Activated CD4-positive, alpha-beta T cell treated with anti-CD3 and anti-CD28 coated beads, Interleukin-2, amount 50 U/mL, for 1 hour (primary cell): ENCODE measurements around the gene DMGDH.

Source experiments
- DNase-seq: peaks from one replicate; pipeline ENCODE4 v3.0.0-alpha.2; 2020

Gene DMGDH

DNA sequence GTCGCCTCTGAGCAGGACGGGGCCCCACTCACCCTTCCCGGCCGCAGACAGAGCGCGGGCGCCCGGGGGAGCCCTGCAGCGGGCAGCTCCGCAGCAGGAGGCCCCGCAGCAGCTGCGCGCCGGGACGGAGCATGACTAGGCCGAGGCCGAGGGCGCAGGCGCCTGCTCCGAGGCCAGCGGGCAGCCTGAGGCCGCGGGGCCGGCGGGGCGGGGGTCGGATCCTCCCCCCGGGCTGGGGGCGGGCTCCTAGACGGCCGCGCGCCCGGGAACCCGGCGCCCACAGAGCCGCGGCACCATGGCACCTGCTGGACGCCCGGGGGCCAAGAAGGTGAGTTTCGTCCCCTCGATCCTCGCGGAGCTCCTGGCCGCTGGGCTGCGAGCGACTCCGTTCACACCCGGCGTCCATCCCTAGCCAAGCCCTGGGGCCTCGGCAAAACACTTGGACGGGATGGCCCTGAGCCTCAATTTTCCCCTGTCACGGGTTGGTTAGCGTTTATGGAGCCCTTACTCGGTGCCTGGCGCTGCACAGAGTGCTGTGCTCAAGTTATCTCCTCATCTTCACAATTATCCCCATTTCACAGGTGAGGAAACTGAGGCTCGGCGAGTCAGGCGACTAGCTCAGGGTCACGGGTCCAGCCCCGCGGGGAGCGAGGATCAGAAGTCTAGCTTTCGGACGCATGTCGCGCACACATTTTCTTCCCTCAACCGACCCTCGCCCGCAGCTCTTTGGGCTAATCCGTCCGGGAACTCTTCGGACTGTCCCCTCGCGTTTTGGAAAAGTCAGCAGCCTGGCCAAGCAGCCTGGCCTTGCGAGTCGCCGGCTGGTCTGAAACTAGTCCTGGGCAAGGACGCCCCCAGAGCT lies at the start of gene DMGDH, which contains the start of gene BHMT2:
DMGDH (minus strand) TSS at position 187 of the 862 bp plus-strand sequence; CDS start at position 133, 54 bp downstream.
BHMT2 (plus strand) TSS at position 280 of the 862 bp plus-strand sequence; CDS start at position 296, 16 bp downstream.
- no peak for DNase-seq

DNA sequence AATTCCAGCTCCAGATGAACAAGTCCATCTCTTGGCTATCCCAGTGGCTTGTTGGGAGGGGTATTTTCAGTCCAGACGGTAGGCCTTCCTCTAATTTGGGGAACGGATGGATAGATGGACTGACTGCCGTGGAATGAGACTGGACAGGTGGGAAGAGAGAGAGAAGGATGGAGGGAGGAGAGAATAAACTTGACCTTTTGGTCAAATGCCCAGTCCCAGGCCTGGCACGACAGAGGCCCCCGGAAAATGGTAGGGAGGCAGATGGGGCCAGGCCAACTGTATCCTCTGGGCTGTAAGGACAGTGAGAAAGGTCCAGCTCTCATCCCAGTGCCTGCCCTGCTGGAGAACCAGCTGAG lies 43.2 kb upstream of the DMGDH start:
- no peak for DNase-seq

DNA sequence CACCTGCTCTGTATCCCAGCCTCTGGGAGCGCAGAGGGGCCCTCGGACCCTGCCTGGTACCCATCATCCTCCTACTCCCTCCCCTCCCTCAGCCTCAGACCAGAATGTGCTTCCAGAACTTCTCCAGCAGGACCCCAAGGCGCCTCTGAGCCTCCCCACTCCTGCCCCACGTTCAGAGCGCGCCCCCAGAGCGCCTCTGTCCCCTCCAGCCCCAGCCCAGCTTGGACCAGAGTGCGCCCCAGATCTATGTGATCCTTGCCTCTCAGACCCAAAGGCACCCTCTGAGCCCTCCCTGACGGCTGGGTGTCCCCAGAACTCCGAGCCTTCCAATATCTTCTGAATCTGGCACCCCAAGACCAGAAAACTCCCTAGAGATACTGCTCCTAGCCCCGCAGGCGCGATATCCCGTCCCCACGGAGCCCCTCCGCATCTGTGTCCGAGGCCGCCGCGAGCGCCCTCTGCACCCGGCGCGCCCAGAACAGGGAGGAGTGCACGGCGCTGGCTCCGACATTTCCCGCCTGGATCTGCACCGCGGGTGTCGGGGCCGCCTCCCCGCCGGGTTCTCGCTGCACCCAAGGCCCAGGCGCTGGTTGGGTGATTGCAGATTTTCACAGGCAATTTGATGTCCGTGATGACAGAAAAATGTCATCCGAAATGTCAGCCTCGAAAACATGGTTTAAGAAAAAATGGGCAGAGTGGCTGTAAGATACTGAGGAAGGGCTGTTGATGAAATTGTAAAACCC lies 42.7 kb upstream of the DMGDH start:
- no peak for DNase-seq

DNA sequence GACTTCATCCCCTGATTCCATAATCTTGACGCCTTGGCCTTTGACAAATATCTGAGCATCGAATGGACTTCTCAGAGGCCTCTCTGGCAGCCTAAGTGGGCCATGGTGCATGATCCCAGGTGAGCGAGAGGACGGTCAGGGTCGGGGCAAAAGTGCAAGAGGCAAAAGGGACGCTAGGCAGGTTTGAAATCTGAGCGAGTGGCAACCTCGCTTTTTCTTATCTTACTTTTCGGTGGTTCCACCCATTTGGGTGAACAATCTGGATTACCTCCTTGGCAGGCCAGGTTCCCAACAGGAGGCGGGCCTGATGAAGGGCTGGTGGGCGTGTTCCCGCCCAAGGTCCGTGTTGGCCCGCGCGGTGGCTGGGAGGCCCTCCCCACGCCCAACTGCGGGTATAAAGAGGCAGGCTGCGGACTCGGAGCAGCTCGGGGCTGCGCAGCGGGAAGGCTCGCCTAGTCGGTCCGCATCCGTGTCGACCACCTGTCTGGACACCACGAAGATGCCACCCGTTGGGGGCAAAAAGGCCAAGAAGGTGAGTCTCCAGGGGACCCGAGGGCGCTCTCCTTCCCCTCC lies 42.0 kb upstream of the DMGDH start, which contains the start of gene BHMT:
BHMT (plus strand) TSS at position 423 of the 573 bp plus-strand sequence; CDS start at position 500, 77 bp downstream.
- no peak for DNase-seq

DNA sequence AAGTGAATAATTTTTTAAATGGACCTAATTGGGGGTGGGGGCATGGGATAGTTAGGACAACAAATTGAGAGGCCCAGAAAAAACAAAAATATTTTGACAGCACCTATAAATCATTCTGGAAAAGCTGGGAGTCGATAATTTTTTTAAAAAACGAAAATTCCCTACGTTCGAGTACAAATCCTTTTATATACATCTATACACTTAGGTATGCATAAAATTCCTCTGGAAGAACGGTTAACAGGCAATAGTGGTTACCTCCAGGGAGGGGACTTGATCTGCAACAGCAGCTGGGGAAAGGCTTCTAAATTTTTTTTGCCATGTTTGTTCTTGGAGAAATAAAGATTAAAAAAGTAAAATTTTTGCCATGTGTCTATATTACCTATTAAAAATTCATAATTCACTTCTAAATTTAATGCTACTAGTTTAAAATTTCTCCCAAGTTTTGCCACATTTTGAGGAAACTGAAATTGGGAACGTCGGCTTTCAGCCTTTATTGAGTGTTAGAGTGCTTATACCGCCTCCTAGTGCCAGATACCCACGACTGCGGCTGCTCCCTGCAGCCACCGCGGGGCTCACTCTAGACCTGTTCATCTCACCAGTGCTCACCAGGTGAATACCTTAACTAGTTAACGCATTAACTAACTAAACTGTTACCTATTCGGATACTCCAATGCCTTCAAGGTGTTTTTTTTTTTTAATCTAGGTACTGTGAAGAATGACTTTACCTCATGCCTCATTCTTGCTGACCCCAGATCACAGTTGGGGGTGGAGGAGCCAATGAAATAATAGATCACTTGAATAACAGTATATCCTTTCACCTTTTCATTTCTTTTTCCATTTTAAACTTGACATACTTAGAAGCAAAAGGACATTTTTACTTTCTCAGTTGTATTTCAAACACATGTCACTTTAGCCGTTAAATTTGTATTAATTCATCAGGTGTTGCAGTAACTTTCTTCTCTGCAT lies 40.3 kb upstream of the DMGDH start:
- DNase-seq: peak; percentile 30

DNA sequence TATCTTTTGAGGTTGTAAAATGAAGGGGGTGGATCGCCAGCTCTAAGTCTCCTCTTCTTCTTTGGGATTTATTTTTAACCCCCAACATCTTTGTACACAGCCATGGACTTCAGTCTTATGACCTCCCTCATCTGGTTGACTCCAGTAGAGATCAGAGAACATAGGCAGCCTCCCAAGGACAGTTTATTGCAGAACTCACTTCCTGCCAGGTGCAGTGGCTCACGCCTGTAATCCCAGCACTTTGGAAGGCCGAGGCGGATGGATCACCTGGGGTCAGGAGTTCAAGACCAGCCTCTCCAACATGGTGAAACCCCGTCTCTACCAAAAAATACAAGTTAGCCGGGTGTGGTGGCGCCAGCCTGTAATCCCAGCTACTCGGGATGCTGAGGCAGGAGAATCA lies 39.3 kb upstream of the DMGDH start:
- no peak for DNase-seq

DNA sequence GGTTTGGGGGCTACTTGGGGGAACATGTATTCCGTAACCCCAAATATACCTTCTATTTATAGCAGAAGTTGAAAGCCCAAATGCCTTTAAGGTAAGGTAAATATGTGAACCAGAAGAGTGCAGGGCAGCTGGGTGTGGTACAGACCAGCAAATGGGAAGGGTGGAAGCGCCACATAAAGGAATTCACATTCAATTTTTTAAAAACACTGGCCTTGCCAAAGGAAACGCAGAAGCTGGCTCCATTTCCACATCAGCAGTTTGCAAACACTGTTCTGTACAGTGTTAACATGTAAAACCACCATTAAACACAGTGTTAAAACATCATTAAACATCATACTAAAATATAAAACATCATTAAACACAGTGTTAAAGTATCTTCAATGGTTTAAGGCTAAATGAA lies 38.6 kb upstream of the DMGDH start:
- DNase-seq: no peak

DNA sequence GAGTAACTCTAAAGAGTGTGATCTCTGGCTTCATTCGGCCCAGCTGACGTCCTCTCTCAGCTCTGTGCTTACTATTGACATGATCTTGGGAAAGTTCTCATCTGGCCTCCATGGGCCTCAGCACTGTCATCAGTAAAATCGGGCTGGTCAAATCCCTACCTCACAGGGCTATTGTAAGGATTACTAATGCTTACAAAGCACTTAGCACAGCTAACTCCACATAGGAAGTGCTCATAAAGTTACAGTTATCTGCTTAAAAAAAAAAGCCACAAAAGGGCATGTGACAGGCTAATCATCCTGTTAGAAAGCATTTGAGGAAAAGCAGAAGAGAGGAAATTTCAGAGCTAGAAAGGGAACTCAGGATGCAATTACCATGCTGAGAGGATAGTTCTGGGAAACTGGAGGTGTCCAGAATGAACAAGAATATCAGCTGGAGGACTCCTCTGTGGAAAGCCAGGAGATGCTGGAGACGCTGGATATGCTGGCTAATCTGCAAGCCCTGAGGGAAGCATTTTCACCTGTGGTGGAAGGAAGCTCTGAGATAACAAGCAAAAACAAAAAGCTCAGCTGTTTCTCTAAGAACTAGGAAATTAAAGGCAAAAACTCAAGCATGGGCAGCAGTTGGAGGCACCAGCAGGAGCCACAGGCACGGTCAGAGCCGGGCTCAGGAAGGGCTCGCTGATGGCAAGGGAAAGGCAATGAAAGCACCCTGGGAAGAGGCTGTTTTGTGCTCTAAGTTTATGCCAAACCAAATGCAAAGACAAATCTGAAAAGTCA lies 37.7 kb upstream of the DMGDH start:
- DNase-seq: no peak

DNA sequence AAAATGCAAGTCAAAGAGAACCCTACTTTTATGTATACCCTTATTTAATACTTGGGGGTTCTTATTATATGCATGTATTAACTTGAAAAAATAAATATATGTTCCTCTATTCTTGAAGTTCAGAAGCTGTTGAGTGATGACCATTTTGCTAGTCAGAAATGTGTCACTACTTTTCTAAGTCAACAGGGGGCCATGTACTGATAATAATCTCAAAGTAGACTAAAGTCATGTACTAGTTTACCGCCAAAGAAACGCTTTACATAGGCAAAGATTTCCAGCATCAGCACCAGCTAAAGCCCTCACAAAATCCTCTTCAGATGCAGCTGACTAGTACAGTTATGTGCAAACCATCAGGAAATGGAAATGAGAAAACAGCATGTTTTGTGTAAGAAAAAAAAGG lies 36.4 kb upstream of the DMGDH start:
- DNase-seq: no peak

DNA sequence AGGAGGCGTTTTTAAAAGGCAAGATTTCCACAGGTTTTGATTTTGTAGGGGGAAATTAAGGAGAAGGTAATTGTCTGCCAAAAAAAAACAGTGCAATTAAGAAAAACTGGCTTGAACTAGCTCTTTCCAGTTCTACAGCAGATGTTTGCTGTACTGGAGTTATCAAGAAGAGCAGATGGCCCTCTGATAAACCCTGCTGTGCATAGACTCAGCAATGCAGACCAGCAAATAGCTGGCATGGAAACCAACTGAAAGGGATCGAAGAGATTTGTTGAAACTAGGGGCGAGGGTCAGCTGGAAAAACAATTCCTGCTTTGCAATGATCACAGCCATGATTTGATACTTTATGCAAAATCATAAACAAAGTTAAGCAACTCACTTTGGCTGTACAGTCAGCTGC lies 24.3 kb upstream of the DMGDH start:
- DNase-seq: no peak

DNA sequence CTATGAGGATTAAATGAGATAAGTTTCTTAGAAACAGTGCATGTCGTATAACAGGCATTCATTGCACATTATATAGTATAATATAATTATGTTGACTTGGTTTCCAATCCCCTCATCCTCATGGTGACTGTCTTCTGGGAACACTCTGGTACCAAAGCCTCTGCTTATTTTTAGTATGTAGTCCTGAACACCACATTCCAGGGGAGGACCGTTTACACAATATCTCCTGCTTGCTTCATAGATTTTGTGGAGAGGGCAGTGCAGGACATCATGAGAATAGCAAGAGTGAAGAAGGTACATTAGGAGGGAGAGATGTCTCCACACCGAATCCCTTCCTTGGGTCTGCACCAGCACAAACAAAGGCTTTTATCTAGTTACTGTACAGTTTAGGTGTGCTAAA lies 21.6 kb upstream of the DMGDH start:
- no peak for DNase-seq

DNA sequence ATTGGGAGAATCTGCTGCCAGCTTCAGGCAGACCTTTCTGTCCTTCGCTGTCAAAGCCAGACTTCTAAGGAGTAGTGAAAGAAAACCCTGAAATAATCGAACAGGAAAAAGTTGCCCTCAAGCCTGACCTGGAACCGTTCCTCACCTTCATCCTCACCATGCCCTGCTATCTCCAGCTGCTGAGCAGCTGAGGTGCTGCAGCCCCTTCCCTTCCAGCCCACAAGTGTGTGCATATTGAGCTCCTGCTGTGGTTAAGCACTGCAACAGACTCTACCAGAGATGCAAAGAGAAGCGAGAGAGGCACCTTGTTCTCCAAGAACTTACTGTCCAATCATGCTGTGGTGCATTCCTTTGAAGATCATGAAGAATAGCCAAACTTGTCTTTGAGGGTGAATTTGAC lies 19.0 kb upstream of the DMGDH start:
- DNase-seq: no peak

DNA sequence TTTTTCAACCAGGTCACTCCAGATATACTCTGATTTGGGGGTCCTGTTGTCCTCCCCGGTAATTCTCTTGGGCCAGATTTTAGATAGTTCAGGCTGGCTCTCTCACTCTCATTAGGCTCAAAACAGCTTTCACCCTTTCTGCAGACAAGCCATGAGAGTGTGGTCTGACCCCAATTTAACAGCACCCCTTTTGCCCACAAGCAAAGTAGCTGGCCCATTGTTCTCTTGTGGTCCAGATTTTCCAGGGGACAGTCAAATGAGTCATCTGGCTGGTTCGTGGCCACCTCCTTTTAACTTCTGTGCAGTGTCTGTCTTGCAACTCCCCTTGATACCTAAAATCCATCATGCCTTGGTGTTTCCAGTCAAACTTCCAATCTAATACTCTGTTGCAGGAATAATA lies 16.6 kb upstream of the DMGDH start:
- DNase-seq: no peak

DNA sequence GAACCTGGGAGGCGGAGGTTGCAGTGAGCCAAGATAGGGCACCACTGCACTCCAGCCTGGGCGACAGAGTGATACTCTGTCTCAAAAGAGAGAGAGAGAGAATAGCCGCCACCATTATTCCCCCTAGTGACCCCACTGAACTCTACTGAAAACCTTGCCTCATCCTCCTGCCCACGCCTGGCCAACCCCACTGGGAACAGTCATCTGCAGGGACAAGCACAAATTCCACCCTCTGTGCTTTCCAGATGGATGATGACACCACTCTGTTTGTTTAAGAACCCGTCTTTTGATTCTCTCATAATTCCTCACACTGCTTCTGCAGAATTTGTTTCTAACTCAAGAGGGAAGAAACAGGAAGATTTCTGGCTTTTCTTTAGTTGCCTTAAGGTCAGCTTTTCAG lies 12.3 kb upstream of the DMGDH start:
- DNase-seq: no peak

DNA sequence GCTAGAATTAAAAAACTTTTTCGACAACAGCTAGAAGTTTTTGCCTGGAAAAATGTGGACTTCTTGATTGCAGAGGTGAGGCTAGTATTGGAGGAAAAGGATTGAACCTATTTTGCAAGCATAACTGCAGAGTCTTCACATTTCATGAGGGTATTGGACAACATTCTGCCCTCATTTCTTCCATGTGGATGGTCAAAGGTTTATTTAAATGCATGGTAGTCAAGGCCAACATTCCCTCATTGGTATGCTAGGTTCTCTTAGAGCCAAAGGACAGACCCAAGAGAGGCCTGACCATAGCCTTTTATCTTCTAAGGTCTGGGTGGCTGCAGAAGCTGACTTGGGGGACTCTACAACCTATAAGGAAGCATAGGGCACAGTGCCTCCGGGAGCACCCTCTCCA lies 11.3 kb upstream of the DMGDH start:
- DNase-seq: no peak

DNA sequence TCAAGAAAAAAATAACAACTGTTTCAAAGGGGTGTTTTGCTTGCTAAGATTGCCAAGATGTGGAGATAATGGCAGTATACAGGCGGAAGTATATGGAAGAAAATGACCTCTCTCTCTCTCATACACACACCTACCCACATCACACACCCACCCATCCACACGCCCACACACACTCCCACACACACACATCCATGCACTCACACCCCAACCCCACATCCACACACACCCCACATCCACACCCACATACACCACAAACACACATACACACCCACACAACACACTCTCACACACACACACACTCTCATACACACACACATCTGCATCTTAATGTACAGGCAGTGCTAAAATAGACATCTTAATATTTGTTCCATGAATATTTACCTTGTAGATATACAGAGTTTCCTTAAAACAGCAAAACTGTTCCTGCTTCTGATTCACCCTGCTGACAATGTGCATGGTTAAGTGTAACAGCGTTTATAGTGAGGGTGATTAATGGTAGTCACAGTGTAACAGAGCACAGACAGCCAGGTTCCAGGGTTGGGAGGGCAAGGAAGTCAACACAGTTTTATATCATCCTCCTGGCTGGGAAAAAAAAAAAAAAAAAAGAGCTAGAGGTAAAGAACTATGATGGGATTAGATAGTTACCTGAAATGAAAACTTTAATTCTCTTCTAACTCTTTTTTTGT lies 8.3 kb upstream of the DMGDH start:
- no peak for DNase-seq

DNA sequence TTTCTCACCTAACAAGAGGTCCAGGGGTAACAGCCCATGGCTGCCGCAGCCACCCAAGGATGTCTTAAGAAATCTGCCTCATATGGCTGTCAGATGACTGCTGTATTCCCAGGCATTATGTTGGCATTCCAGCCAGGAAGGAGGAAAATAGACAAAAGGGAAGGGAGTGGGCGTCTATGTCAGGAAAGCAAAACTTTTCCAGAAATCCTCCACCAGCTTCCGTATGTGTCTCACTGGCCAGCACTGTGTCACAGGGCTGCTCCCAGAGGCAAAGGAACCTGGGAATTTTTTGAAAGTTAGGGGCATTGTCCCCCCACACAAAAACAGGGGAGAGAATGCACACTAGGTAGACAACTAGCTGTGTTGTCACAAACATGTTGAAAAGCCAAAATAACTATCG lies 7.3 kb upstream of the DMGDH start:
- no peak for DNase-seq

DNA sequence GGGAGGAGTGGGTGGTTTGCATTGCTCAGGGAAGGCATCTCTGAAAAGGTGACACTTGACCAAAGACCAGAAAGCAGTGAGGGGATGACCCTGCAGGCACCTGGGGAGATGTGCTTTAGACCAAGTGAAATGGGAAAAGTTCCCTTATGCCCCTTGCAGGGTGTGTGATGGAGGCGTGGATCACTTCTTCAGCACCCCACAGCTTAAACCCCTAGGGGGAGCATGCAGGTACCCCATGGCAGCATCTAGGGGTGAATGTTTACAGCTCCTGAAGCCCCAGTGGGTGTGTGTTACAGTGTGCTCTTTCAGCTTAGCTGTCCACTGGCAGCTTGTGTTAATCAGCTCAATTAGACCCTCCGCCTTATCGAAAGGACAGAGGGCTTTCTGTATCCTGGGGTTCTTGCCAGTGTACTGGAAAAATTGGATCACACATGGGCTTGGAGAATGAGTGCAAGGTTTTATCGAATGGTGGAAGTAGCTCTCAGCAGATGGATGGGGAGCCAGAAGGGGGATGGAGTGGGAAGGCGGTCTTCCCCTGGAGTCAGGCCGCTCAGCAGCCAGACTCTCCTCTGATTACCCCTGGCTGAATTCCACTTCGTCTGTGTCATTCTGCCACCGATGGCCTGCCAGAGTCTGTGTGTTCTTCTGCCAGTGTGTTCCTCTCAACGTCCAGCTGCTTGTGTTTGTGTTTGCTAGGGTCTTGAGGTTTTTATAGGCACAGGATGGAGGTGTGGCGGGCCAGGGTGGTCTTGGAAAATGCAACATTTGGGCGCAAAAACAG lies 6.4 kb upstream of the DMGDH start:
- no peak for DNase-seq

DNA sequence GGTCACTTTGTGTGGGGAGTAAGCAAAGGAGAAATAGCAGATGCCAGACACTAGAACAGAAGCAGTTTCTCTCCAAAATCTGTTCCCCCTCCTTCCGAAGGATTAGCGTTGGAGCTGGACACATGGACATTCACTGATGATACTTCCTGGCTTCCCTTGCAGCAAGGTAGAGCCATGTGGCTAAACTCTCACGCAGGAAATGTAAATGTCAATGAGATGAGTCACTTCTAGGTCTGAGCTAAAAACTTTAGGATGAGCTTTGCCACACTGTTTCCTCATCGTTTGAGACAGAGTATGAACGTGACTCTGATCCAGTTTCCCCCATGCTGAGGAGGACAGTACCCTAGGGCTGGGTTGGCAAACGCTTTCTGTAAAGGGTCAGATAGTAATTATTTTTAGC lies 5.2 kb upstream of the DMGDH start:
- DNase-seq: no peak

DNA sequence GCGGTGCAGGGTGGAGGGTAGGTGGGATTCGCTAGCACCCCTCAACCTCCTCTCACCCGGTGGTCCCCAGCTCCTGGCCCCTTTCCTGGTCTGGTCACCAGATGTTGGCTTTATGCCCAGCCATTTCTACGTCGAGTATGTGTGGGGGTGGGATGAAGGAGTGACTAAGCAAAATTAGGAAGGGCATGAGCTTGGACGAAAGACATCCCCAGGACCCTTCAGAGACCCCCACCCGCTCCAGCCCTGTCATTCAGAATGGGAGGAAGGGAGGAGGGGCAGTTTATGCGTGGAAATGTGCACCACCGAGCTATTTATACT lies 835 bp upstream of the DMGDH start:
- DNase-seq: no peak

DNA sequence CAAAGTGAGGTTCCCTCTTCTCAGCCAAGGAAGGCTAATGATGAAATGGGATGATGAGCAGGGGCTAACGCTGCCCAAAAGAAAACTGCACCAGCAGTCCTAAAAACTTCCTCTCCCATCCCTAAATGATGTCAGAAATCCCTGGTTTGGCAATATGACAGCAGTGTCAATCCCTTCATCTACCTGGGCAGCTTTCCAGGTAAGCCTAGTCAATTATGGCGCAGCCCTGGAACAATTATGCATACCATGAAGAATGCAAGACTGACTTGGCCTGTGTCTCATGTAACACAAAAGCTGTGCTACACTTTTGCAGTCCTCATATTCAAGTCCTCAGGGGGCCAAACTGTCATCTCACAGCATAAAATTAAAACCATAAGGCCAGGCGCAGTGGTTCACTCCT lies 7.0 kb downstream of the DMGDH start:
- DNase-seq: no peak
